Ectodermal cell (in vitro differentiated cells): Measurements from ENCODE around the gene UBL3.

Experiments used
- H3K27ac ChIP-seq: 2 replicates; pipeline ENCODE4 v1.7.0; 2013; ENCODE audit warnings: mild to moderate bottlenecking, low read depth, low read length; ENCODE audit not compliant: insufficient read depth, poor library complexity, severe bottlenecking
- H3K27me3 ChIP-seq: 2 replicates; pipeline ENCODE4 v1.7.0; 2013; ENCODE audit warnings: mild to moderate bottlenecking, low read length; ENCODE audit not compliant: insufficient read depth, control insufficient read depth, poor library complexity, severe bottlenecking
- H3K36me3 ChIP-seq: one replicate; pipeline ENCODE4 v1.7.0; 2013; ENCODE audit warnings: low read length; ENCODE audit not compliant: control insufficient read depth, insufficient read depth
- H3K4me1 ChIP-seq: one replicate; pipeline ENCODE4 v1.7.0; 2013; ENCODE audit warnings: low read length; ENCODE audit not compliant: control insufficient read depth, insufficient read depth
- H3K4me3 ChIP-seq: 2 replicates; pipeline ENCODE4 v1.7.0; 2013; ENCODE audit warnings: low read depth, low read length, control low read depth; ENCODE audit not compliant: insufficient read depth
- H3K9me3 ChIP-seq: 2 replicates; pipeline ENCODE4 v1.7.0; 2013; ENCODE audit warnings: mild to moderate bottlenecking, low read length, moderate library complexity; ENCODE audit not compliant: control insufficient read depth
- WGBS, 2 experiments: methylation state at CpG; one replicate each; pipeline ENCODE4 v1.1.7; 2013; ENCODE audit warnings: missing lambda C conversion rate in 2 of 2; 5-methylcytosine and 5-hydroxymethylcytosine counted together

Gene UBL3

GRCh38 chr13:29884671-29885430 lies 34.4 kb upstream of the UBL3 start:
- H3K4me3 ChIP-seq = no peak overlapping the region
- H3K4me1 ChIP-seq = peaks cover 37% of the 10 kb centered on the region
- H3K27me3 ChIP-seq = no peaks in the 10 kb centered on the region
- peak overlapping the region; percentile 93 for H3K27ac ChIP-seq
- WGBS, 2 experiments = 45 to 47% methylated on average over 6 to 7 of the region's 7 CpGs
- H3K36me3 ChIP-seq = no peaks in the 10 kb centered on the region
- no peaks in the 10 kb centered on the region for H3K9me3 ChIP-seq

- 75 to 82% methylated on average over 4 to 6 of the region's 6 CpGs for WGBS, 2 experiments
- Histone ChIP-seq H3K27ac (peak overlapping the region; percentile 93), H3K4me3 (no peak overlapping the region), H3K27me3 (no peaks in the 10 kb centered on the region), H3K9me3 (no peaks in the 10 kb centered on the region), H3K4me1 (peaks cover 37% of the 10 kb centered on the region), H3K36me3 (no peaks in the 10 kb centered on the region)
Observed at GRCh38 chr13:29883941-29884518, 33.6 kb upstream of the UBL3 start.

DNA sequence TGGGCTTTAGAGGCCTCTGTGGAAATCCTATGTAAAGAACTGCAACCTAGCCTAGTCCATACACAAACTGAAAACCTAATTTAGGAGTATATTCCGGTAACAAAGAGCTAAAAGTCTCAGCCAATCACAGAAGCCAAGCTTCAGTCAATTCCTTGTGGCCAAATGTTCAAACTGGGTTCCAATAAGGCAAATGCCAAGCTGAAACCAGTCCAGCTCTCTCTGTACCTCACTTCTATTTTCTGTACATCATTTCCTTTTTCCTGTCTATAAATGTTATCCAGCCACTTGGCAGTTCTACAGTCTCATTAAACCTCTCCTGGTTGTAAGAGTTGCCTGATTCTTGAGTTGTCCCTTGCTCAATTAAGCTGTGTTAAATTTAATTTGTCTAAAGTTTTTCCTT lies 31.7 kb upstream of the UBL3 start:
- no peak overlapping the region for H3K27ac ChIP-seq
- 0% methylated on average over 1 of the region's 1 CpG for WGBS, 2 experiments
- H3K4me3 ChIP-seq = no peak overlapping the region
- no peaks in the 10 kb centered on the region for H3K9me3 ChIP-seq
- H3K4me1 ChIP-seq = peaks cover 23% of the 10 kb centered on the region
- H3K27me3 ChIP-seq = no peaks in the 10 kb centered on the region
- H3K36me3 ChIP-seq = no peaks in the 10 kb centered on the region

DNA sequence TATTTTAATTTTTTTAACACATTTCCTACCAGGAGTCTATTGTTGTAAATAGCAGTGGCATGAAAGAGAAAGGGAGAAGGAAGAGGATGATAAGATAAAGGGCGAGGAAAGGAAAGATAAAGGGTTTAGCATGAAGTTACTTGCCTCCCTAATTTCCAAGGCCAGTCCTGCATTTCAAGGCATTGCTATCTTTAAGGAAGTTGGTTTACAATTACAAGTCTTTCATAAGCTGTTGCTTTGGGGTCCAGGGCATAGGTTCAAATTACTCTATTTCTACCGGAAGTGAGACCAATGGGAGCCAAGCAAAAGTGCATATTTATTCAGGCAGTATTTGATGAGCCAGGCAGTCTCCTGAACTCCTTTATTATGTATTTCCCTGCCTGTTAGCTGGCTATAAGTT lies 27.7 kb upstream of the UBL3 start:
- Histone ChIP-seq H3K4me3 (no peak overlapping the region), H3K27me3 (no peaks in the 10 kb centered on the region), H3K27ac (no peak overlapping the region), H3K9me3 (no peaks in the 10 kb centered on the region), H3K36me3 (no peaks in the 10 kb centered on the region), H3K4me1 (peaks cover 20% of the 10 kb centered on the region)
- 83 to 87% methylated on average over 2 of the region's 2 CpGs for WGBS, 2 experiments

DNA sequence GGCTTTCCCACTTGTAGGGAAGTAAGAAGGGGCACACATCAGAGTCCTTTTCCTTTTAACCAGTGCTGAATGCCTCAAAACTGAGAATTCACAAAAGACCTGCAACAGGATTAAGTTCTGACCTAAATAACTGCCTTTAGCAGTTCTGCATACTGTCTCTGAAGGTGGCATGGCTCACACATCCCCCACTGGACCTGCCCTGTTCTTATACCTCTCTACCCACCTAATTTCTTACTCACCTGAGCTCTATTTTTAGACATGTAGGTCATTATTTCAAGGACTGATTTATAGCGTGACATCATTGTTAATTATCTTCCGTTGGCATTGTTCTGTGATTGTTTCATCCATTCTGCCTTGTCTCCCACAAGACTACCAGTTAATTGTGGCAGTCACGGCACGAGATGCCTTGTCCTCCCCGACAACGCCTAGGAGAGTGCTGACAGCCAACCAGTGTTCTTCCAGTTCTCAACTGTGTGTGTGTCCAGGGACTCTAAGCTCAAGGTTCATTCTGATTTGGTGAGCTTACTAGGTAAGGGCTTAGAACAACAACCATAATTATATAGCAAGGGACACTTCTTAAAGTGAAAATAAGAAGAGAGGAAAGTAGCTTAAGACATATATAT lies 27.1 kb upstream of the UBL3 start:
- no peaks in the 10 kb centered on the region for H3K36me3 ChIP-seq
- H3K9me3 ChIP-seq = no peaks in the 10 kb centered on the region
- H3K27me3 ChIP-seq = no peaks in the 10 kb centered on the region
- H3K27ac ChIP-seq = no peak overlapping the region
- peaks cover 20% of the 10 kb centered on the region for H3K4me1 ChIP-seq
- H3K4me3 ChIP-seq = no peak overlapping the region
- WGBS, 2 experiments = 83 to 87% methylated on average over 6 of the region's 6 CpGs

DNA sequence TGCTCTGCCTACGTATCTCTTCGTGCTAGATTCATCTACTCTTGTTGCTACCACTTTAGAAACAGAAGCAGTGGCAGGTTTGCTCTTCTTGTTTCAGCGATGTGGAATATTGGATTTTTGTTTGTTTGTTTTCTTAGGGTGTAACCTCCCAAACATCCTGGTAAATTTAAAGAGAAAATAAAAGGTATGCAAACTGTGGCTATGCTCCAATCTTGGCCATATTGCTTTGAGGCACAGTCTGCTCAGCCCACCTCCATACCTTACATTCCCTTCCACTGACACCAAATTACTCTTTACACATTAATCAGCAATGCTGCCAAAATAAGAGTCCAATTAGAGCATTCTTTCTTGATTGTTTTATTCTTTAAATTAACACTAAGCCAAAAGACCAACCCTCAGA lies 25.2 kb upstream of the UBL3 start:
- WGBS, 2 experiments = 75 to 77% methylated on average over 3 of the region's 3 CpGs
- no peaks in the 10 kb centered on the region for H3K27me3 ChIP-seq
- H3K9me3 ChIP-seq = no peaks in the 10 kb centered on the region
- no peak overlapping the region for H3K4me3 ChIP-seq
- no peak overlapping the region for H3K27ac ChIP-seq
- H3K36me3 ChIP-seq = no peaks in the 10 kb centered on the region
- H3K4me1 ChIP-seq = peaks cover 20% of the 10 kb centered on the region

GRCh38 chr13:29868581-29868980 lies 18.2 kb upstream of the UBL3 start:
- Histone ChIP-seq H3K36me3 (no peaks in the 10 kb centered on the region), H3K9me3 (no peaks in the 10 kb centered on the region), H3K27ac (no peak overlapping the region), H3K4me1 (no peaks in the 10 kb centered on the region), H3K27me3 (no peaks in the 10 kb centered on the region), H3K4me3 (no peak overlapping the region)
- WGBS, 2 experiments = 96 to 97% methylated on average over 7 of the region's 7 CpGs

DNA sequence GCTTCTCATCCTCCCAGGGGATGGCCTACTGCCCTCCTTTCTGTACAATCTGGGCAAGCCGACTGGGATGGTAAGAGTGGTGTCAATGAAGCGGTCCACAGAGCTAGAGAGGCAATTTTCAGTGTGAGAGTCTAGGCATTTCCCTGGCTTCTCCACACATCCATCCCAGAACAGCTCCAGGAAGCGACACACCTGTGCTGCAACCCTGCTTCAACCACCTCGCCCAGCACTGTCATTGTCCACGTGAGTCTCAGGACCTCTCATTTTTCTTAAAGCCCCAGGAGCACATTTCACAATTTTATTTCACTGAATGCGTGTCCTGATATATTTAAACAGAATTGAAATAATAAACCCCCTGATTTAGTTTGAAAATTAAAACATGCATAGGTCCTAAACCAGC lies 15.5 kb upstream of the UBL3 start:
- Histone ChIP-seq H3K27ac (no peak overlapping the region), H3K27me3 (no peaks in the 10 kb centered on the region), H3K4me1 (no peaks in the 10 kb centered on the region), H3K9me3 (no peaks in the 10 kb centered on the region), H3K4me3 (no peak overlapping the region), H3K36me3 (no peaks in the 10 kb centered on the region)
- WGBS, 2 experiments = 89 to 90% methylated on average over 6 of the region's 6 CpGs

DNA sequence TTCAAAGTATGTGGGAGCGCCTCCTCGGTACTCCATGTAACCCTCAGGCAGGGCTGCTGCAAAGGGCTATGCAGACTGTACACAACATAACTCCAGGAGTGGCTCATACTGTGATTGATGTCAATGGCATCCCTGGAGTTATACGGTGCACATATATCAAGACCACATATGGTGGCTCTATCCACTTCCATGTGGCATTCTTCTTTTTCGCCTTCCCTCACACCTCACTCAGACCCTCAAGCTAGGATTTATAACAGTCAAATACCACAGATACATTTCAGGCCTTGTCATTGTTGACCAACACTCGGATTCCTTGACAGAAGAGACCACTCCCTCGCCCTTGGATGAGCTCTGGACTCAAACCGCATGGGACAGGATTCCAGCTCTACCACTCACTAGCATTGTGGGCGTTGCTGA lies 11.3 kb upstream of the UBL3 start:
- no peaks in the 10 kb centered on the region for H3K36me3 ChIP-seq
- H3K4me3 ChIP-seq = no peak overlapping the region
- WGBS, 2 experiments = 92 to 95% methylated on average over 8 of the region's 8 CpGs
- H3K27me3 ChIP-seq = no peaks in the 10 kb centered on the region
- H3K27ac ChIP-seq = no peak overlapping the region
- H3K9me3 ChIP-seq = no peaks in the 10 kb centered on the region
- H3K4me1 ChIP-seq = no peaks in the 10 kb centered on the region

GRCh38 chr13:29859971-29860370 lies 9.6 kb upstream of the UBL3 start:
- no peak overlapping the region for H3K4me3 ChIP-seq
- no peaks in the 10 kb centered on the region for H3K9me3 ChIP-seq
- no peaks in the 10 kb centered on the region for H3K36me3 ChIP-seq
- no peaks in the 10 kb centered on the region for H3K27me3 ChIP-seq
- whole genome bisulfite sequencing, 2 experiments = 92 to 96% methylated on average over 4 of the region's 4 CpGs
- H3K27ac ChIP-seq = no peak overlapping the region
- no peaks in the 10 kb centered on the region for H3K4me1 ChIP-seq
